ENCODE data around the gene PLEKHG3.

Gene PLEKHG3

GRCh38 chr14:64753999-64754398, 49.8 kb downstream of the PLEKHG3 start:
- no peak overlapping the region for H3K4me3 ChIP-seq (ENCODE audit: low read depth, low read length)
- in situ Hi-C loops (cut with HindIII; ENCODE audit: low sequenced_read_pairs) = no loop called here
- DNase-seq (ENCODE audit: low read depth, low spot score) = no peak
- no peak for TF ChIP-seq CTCF (IDR thresholded peaks at IDR 0.05; ENCODE audit: low read depth, low read length)

- no peak overlapping the region for H3K4me3 ChIP-seq (ENCODE audit: low read depth, low read length)
- DNase-seq (ENCODE audit: low read depth, low spot score) = no peak
- in situ Hi-C loops (cut with HindIII; ENCODE audit: low sequenced_read_pairs) = no loop called here
- TF ChIP-seq CTCF (IDR thresholded peaks at IDR 0.05; ENCODE audit: low read depth, low read length) = no peak
Observed at GRCh38 chr14:64754685-64755084, 50.5 kb downstream of the PLEKHG3 start.

GRCh38 chr14:64755781-64756221, 51.6 kb downstream of the PLEKHG3 start:
- no peak for TF ChIP-seq CTCF (IDR thresholded peaks at IDR 0.05; ENCODE audit: low read depth, low read length)
- in situ Hi-C loops (cut with HindIII; ENCODE audit: low sequenced_read_pairs) = no loop called here
- no peak overlapping the region for H3K4me3 ChIP-seq (ENCODE audit: low read depth, low read length)
- DNase-seq (ENCODE audit: low read depth, low spot score) = peak; percentile 22

GRCh38 chr14:64756712-64757111, 52.5 kb downstream of the PLEKHG3 start:
- in situ Hi-C loops (cut with HindIII; ENCODE audit: low sequenced_read_pairs) = no loop called here
- H3K4me3 ChIP-seq (ENCODE audit: low read depth, low read length) = no peak overlapping the region
- no peak for TF ChIP-seq CTCF (IDR thresholded peaks at IDR 0.05; ENCODE audit: low read depth, low read length)
- no peak for DNase-seq (ENCODE audit: low read depth, low spot score)

GRCh38 chr14:64757601-64758000, 53.4 kb downstream of the PLEKHG3 start:
- in situ Hi-C loops (cut with HindIII; ENCODE audit: low sequenced_read_pairs) = no loop called here
- no peak overlapping the region for H3K4me3 ChIP-seq (ENCODE audit: low read depth, low read length)
- no peak for DNase-seq (ENCODE audit: low read depth, low spot score)
- no peak for TF ChIP-seq CTCF (IDR thresholded peaks at IDR 0.05; ENCODE audit: low read depth, low read length)

GRCh38 chr14:64758025-64758521, 53.8 kb downstream of the PLEKHG3 start:
- in situ Hi-C loops (cut with HindIII; ENCODE audit: low sequenced_read_pairs) = no loop called here
- H3K4me3 ChIP-seq (ENCODE audit: low read depth, low read length) = no peak overlapping the region
- DNase-seq (ENCODE audit: low read depth, low spot score) = peak; percentile 83
- TF ChIP-seq CTCF (IDR thresholded peaks at IDR 0.05; ENCODE audit: low read depth, low read length) = no peak
